MM.1S (cell line): Measurements from ENCODE around the gene PPAT.

Experiments
- CTCF ChIP-seq: fragments of 300-600 bp; sonication (generic); IDR thresholded peaks from 2 replicates; pipeline ENCODE4 v1.5.1; 2016; ENCODE audit warnings: antibody characterized with exemption, low read length, mixed read lengths
- EZH2 ChIP-seq: fragments of 300-600 bp; sonication (generic); optimal IDR thresholded peaks from 2 replicates; pipeline ENCODE3; 2017; ENCODE audit warnings: low read depth, mild to moderate bottlenecking, antibody characterized with exemption, low read length, mixed read lengths

- TF ChIP-seq EZH2 = no peak
- TF ChIP-seq CTCF = no peak
Measured at GRCh38 chr4:56345458-56345857, 90.0 kb downstream of the PPAT start.
